AG08395 (cell line): Measurements from ENCODE around the gene MFAP2.
A peak's percentile ranks its signal among the peaks of the same experiment; 100 is the strongest.

ENCODE experiments used
- DNase-seq: peaks from one replicate; pipeline ENCODE4 v3.0.0; 2012; ENCODE audit warnings: mixed read lengths, low spot score

The MFAP2 gene, protein sequence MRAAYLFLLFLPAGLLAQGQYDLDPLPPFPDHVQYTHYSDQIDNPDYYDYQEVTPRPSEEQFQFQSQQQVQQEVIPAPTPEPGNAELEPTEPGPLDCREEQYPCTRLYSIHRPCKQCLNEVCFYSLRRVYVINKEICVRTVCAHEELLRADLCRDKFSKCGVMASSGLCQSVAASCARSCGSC

DNA sequence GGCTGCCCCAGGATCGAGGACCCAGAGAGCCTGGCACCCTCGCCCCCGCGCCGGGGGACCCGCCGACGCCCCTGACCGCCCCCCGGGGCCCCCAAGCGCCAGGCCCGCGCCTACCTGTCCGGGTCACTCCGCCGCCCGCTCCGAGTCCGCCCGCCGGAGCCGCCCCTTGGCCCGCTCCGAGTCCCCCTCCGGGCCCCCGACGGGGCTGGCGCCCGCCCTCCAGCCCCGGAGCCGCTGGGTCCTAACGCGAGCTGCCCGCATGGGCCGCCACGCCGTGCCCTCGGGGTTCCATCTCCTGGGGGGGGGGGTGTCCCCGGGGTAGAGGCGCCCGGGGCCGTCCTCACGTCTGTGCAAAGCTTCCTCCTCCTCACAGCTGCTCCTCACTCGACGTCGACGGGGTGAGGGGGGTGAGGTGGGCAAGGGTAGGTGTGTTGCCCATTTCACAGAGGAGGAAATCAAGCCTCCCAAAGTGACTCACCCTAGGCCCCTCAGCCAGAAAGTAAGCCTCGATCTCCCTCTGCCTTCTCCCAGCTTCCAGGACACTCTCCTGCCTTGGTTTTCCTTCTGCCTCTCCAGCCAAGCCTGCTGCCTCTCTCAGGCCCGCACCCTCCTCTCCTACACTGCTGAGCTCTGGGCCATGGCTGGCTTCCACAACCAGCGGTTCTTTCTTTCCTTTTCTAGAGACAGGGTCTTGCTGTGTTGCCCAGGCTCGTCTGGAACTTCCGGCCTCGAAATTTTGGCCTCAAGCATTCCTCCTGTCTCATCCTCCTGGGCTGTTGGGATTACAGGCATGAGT, at the start of gene MFAP2:
MFAP2 (minus strand) TSS at position 148 of the 796 bp plus-strand sequence. CDS start 2,347 bp downstream, outside the sequence.
- DNase-seq: peak; percentile 58

DNA sequence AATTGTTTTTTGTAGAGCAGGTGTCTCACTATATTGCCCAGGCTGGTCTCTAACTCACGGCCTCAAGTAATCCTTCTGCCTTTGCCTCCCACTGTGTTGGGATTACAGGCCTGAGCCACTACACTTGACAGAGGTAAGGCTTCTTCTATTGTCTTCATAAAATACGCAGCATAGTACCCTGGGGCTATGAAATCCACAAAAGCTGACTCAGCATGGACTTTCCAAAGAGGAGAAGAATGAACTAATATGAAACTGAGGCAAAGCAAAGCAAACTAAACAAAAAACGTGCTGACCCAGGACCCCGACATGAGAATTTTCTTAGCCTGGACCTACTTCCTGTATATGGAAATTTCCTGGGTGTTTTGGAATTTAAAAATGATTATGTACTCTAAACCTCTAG, 49.8 kb upstream of the MFAP2 start:
- DNase-seq: no peak

DNA sequence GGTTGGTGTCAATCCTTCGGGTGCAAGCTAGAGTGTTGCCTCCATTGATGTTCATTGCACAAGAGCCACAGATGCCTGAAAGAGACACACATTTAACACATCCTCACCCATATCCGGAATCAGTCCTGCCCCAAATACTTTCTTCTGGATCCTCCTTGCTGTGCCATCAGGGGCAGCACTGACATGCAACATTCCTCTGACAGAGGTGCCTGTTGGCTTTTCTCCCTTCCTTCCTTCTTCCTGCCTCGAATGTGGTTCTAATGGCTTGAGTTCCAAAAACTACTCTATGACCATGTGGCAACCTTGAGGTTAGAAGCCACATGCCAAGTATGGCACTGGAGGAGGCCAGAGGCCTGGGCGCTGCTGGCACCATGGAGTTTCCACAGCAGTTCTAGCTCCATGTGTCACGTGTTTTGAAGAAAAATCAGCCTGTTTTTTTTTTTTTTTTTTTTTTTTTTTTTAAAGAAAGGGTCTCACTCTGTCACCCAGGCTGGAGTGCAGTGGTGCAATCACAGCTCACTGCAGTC, 48.3 kb upstream of the MFAP2 start:
- DNase-seq: peak; percentile 36

DNA sequence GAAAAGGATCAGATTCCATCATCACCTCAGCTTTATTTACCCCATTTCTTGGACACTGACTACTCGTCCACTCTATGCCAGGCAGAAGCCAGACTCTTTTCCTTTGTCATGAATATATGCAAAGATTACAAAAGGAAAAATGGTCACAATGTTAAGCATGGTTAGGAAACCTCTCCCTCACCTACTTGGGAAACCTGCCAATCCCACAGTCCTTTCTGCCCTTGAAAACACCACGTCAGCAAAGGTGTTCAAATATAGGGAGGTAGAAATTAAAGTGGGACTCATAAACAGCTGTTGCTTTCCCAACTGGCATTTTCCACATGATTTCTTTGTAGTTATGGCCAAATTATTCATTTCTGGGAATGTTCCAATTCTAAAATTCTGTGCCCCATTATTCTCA, 47.5 kb upstream of the MFAP2 start:
- no peak for DNase-seq

DNA sequence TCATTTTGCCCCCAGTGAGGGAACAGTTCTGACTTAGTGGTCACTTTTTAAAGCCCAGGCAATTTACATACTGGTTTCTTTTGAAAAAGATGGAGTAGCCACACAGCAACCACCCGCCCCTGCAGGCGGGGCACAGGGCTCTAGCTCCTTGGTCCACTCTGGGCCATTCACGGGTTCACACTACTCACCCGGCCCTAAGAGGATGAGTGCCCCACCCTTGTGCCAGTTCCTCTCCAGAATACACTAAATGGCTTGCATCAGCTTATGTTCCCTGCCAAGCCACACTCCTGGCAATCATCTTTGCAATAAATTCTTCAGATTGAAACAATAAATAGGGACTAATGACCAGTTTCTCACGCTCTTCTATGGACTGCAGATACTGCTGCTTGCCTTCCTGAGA, 47.0 kb upstream of the MFAP2 start:
- DNase-seq: peak; percentile 64

DNA sequence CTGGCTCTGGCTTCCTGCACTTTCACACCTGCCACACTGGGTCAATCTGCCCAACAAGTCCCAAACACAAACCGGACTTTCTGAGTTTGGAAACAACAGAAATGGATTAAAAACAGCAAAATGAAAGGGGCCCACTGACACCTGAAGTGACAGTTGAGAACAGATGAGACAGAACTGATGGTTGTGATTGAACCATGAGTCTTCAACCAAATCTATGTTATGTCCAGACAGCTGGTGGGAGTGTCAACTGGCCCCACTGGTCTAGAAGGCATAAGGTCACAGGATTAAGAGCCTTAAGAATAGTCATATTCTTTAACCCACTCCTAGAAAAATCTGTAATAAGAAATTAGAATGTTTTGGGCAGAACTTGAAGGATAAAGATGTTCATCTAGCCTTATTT, 44.3 kb upstream of the MFAP2 start:
- no peak for DNase-seq

DNA sequence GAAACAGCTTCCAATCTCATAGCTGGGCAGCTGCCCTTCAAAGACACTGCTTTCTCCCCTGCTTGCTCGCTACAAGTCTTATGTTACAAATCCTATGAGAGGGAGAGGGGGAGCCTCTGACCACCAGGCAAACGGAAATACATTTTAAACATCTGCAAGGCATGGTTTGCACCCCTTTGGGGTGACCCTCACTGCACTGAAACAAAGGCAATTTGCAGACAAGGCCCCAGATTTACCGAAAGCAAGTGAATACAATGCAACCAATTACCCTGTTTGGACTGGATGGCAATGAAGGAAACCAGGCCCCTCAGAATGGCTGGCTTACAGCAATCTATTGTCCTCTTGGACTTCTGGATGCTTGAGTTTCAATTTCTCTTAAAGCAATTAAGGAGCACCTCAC, 43.2 kb upstream of the MFAP2 start:
- DNase-seq: no peak

DNA sequence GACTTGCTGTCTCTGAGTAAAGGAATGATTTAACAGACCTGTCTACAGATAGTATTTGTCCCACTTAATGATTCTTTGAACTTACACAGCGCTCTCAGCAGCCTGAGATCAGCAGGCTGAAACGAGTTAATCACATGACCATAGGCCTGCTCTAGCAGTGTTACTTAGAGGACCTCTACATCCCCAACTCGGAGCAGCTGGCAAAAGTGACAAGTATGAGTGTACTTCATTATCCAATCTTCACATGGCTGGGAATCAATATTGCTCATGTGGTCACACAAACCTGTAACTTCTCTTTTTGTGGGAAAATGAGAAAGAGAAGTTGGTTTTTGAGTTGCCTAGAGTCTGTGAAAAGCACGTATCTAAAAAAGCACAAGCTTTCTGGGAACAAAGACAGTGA, 42.7 kb upstream of the MFAP2 start:
- no peak for DNase-seq

DNA sequence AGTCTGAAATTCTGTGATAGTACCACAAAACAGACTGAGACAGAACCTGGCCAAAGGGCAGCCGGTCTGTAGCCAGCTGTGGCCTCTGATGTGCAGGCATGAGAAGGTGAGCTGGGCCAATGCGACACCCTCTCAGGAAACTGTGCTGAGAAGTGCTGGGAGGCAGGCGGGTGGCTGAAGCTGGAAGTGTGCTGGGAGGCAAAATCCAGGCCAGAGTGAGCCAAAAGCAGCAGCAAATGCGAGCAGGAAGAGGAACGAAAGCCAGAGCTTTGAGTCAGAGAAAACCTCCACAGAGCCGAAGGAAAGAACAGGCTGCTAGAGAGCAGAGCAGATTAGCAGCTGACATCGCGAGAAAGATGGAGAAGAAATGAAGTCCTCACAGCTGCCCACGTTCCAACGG, 41.5 kb upstream of the MFAP2 start:
- DNase-seq: no peak

DNA sequence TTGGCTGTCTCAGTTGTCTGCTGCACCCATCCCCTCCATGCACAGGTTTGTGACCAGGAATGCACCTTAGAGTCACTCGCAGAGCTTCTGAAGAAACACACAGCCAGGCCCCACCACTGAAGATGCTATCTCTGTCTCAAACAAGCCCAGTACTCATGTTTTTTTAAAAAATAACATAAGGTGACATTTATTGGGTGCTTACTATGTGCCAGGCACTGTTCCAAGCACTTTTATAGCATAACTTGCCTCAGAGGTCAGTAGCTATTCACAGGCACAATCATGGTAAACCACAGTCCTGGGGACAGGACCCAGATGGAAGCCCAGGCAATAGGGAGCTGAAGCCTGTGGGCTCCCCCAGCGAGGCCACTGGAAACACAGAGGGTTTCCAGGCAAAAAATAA, 40.1 kb upstream of the MFAP2 start:
- DNase-seq: no peak

DNA sequence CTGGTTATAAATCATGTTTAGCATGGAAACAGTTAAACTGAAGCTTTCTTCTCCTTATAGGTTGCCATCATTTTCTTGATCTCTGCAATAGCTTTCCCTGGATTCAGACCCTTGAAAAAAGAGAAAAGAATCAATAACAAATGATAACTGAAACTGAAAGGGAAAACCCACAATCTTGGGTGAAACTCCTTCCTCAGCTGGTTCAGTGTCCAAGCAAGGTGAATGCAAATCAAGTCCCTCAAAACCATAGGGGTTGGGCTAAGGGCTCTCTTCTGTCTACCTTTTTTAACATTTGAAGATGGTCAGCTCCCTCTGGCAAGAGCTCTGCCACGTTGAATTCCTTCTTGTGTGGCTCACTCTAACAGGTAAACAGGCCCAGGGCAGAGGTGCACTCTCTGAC, 38.4 kb upstream of the MFAP2 start:
- no peak for DNase-seq

DNA sequence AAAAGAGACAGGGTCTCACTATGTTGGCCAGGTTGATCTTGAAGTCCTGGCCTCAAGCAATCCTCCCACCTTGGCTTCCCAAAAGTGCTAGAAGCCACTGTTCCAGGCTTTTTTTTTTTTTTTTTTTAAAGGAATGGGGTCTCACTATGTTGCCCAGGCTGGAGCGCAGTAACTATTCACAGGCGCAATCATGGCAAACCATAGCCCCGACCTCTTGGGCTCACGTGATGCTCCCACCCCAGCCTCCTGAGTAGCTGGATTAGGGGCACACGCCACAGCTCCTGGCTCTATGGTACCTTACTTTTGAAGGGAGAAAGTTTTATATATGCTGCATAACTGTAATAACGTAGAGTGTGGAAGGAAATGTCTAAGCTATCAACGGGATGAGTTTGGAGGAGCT, 37.0 kb upstream of the MFAP2 start:
- DNase-seq: no peak

DNA sequence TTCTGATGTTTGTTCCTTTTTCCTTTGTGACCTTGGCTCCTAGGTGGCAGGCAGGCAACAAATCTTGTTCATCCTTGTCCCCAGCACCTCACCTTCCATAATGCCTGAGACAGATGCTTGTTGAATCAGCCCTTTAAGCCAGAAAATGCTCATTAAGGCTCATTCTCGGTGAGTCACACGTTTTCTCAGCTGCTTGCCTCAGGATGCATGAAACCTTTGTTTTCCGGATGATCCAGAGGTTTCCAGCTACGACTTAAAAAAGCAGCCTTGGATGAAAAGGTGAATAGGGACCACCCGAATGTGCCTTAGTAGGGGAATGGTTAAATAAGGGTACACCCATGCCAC, 35.9 kb upstream of the MFAP2 start:
- DNase-seq: peak; percentile 41

DNA sequence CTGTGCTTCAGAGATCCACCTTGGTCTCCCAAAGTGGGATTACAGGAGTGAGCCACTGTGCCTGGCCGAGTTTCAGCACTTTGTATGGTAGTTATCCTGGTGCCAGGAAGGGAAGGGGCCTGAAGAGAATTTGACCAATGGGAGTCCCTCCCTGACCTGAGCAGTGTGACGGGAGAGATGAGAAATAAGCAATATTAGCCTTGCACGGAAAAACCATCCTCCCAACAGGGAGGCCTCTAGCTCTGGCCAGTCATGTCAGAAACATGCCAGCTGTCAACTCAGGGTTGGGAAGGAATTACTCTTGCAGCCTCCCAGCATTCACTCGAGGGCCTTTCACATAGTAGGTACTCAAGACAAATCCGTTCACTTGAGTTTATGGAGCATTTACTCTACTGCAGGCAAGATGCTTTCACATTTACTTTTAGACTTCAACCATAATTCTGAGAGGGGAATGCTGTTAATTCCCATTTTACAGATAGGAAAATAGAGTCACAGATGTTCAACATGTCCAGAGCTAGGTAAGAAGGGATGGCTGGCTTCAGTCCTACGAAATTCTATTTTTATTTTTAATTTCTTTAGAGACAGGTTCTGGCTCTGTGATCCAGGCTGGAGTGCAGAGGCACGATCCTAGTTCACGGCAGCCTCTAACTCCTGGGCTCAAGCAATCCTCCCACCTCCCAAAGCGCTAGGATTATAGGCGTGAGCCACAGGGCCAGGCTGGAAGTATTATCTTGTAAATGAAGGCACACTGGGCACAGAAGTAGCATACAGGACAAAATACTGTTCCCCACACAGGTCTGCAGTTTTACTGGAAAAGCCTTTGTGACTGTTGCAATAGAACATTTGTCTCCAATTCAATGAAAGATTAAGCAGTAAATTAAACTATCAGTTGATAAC, 34.5 kb upstream of the MFAP2 start:
- DNase-seq: no peak

DNA sequence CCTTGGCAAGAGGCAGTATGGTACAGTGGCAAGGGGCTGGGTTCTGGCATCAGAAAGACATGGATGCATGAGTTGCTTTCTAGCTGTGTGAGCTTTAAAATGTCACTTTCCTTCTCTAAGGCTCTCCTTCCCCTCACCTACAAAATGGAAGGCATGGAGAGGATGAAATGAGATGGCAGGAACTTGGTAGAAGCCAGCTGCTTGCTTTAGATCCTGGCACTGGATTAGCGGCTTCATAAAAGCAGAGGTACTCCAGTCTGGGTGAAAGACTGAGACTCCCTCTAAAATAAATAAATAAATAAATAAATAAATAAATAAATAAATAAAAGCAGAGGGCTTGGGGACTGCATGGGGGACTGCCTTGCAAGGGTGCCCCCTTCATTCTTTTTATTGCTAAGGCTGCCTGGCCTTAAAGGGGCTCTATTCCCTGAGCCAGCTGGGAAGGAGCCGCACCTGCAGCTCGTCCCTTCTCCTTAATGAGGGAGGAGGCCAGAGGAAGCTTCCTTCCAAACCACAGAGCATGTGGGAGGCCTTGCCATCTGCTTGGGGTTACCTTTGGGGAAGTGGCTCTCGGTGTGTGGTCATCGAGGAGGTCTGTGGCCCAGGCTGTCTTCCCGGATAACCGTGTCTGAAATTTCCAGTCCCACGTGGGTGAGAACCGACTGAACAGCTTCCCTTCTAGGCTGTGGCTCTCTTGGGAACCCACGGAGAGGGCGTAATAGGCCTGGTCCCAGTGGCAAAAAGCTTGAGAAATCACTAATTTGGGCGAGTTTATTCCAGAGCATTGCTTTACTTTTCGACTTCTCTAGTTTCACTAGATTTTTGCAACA, 33.3 kb upstream of the MFAP2 start:
- DNase-seq: no peak

DNA sequence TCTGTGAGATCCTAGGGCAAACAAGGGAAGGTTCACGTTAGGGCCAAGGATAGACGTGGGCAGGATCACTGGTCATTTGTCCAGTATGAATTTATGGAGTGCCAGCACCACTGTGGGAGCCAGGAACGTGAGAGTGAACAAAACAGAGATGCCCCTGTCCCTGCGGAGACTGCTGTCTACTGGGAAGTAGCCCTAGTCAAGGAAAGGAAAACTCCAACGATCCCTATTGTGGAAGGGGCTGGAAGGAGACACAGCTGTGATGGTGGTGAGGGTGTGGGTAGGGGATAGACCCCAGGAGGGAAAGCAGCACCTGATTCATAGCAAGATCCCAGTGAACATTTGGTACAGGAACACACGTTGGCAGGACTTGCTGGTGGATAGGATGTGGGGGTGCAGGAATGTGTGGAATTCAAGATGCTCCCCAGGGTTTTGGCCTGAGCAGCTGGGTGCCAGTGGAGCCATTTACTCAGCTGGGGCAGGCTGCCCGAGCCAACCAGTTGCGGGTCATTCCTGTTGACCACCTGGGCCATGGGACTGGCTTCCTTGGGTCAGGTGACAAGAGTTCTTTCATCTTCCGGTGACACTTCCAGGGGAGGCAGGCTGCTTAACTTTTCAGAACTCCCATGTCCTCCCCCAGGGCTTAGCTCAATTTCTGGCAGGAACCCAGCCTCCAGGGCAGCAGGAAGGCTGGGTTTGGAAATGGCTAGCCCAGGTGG, 32.5 kb upstream of the MFAP2 start:
- DNase-seq: peak; percentile 30

DNA sequence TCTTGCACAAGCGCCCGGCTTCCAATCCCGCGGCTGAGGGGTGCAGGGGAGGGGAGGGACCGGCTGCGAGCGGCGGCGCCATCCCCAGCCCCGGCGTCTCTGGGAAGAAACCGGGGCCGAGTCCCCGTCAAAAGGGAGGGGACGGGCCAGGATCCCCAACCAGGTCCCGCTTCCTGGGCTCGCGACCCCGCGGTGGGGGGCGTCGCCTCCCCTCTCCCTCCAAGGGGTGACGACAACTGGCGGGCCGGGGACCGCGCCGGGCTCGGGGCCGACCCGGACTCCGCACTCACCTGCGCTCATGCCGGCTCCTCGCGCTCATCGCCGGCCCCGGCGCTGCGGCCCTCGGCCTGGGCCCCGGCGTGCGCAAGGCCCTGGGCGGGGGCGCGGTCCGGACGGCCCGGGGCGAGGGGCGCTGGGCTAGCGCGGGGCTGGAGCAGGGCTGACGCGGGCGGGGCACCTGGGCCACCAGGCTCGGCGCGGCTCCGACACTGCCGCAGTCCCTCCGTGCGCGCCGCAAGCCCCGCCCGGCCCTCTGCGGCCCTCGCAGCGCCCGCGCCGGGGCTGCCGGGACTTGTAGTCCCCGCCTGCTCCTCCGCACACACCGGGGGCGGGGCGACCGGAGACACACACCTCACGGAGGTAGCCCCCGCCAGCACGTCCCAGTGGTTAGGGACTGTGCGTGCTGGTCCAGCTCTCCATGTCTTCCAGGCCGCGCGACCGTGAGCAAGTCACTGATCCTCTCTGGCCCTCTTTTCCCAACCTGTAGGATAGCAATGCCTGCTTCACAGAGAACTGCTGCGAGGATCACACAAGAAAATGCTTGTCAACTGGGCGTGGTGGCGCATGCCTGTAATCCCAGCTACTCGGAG, 31.3 kb upstream of the MFAP2 start, which contains the start of gene ATP13A2:
ATP13A2 (minus strand) TSS at position 490 of the 869 bp plus-strand sequence; CDS start at position 300, 190 bp downstream.
- peak; percentile 80 for DNase-seq

DNA sequence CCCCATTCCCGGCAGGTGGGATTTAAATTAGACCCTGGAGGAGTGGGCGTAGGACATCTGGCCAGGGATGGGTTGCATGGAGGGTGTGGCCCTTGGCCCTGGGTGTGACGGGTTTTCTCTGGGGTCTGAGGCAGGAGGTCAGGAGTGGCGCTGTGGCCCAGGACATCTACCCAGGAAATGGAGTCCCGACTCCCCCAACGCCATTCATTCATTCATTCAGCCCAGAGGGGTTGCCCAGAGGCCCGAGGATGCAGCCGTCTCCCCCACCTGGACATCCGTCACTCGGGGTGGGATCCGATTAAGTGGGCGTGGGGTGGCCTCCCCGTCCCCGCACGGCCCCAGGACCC, 30.6 kb upstream of the MFAP2 start:
- no peak for DNase-seq

DNA sequence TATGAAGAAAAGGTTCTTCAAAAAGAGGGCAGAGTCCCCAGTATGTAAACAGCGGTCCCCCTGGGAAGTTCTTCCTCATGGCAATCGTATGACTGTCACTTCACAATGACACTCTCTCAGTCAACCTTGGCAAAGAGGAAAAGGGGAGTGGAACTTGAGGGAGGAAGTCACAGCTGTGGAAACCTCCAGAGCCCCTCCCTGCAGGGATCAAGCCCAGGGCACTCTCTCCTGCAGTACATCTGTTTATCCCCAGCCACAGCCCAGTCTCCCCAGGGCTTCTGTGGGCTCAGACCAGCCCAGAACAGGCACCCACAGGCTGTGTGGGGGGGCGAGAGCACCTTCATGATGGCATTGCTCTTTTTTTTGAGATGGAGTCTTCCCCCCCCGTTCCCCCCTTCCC, 29.3 kb upstream of the MFAP2 start:
- DNase-seq: no peak

DNA sequence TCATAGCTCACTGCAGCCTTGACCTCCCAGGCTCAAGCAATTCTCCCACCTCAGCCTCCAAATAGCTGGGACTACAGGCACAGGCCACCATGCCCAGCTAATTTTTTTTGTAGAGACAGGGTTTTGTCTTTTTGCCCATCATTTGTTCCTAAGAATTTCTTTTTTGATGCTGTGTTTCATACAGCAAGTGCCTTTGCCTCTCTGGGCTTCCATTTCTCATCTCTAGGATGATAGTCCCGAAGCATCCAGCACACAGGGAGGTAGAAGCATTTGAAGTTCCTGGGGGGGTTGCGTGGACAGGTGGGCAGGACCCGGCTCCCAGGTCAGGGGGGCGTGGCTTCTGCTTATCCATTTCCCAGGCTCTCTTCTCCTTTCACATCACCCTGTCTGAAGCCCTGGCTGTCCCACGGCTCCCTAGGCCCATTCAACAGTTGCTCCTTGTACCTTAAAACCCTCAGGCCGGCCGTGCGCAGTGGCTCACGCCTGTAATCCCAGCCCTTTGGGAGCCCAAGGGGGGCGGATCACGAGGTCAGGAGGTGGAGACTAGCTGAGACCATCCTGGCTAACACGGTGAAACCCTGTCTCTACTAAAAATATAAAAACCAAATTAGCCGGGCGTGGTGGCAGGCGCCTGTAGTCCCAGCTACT, 27.9 kb upstream of the MFAP2 start:
- DNase-seq: no peak
